Neural progenitor cell (in vitro differentiated cells): Measurements from ENCODE around the gene LEKR1.

ENCODE experiments used
- EZH2 ChIP-seq: fragments of 200-600 bp; sonication (generic); IDR thresholded peaks from 2 replicates; pipeline ENCODE4 v1.6.1; 2017; ENCODE audit warnings: antibody characterized with exemption, mild to moderate bottlenecking, moderate library complexity
- EZH2phosphoT487 ChIP-seq: fragments of 200-600 bp; sonication (generic); IDR thresholded peaks from 2 replicates; pipeline ENCODE4 v1.6.1; 2017; ENCODE audit warnings: antibody characterized with exemption
- TF ChIP-seq, protein P1 (sequence below): fragments of 200-600 bp; sonication (generic); IDR thresholded peaks from 2 replicates; pipeline ENCODE4 v1.5.1; 2017; ENCODE audit warnings: antibody characterized with exemption, mild to moderate bottlenecking

DNA sequence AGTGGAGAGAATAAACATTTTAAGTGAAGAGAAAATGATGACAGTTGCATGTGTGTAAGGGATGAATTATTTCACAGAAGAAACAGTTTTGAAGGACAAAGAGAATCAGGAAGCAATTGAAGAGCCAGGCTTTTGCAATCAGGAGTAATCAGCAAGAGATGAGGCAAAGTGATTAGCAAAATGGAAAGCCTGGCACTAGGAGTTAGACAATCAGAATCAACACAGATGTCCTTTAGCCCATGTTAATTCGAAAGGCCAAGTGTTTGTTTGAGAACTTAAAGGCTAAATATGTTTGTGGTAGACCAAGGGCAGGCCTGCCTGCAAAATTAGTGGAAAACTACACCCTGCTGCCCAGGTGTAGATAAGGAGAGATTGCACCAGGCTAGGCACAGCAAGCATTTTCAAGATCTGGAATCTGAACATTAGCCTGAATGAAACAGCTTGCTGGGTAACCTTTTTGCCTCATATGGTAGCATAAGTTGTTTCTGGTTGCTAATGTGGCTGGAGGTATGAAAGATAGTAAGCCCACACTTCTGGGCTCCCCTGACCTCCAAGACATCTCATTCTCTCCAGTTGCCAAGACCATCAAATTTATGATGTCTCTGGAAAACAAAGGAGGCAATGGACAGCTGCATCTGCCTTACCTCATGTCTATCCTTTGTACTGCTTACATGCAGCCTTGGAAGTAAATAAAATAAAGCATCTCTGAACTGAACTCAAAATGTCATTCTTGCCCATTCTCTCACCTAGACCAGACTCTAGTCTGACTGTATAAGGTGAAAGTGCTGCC is 22.0 kb upstream of the LEKR1 start:
- TF ChIP-seq, protein P1, sequence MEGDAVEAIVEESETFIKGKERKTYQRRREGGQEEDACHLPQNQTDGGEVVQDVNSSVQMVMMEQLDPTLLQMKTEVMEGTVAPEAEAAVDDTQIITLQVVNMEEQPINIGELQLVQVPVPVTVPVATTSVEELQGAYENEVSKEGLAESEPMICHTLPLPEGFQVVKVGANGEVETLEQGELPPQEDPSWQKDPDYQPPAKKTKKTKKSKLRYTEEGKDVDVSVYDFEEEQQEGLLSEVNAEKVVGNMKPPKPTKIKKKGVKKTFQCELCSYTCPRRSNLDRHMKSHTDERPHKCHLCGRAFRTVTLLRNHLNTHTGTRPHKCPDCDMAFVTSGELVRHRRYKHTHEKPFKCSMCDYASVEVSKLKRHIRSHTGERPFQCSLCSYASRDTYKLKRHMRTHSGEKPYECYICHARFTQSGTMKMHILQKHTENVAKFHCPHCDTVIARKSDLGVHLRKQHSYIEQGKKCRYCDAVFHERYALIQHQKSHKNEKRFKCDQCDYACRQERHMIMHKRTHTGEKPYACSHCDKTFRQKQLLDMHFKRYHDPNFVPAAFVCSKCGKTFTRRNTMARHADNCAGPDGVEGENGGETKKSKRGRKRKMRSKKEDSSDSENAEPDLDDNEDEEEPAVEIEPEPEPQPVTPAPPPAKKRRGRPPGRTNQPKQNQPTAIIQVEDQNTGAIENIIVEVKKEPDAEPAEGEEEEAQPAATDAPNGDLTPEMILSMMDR: no peak
- TF ChIP-seq EZH2phosphoT487: no peak
- TF ChIP-seq EZH2: no peak
